GM23338 (cell line): ENCODE data around the gene CTNNA3. TPM values are rescaled to one million over a fixed set of nuclear protein-coding genes. Genes with fewer than 3 reads are reported as not detected.

Experiments used
- ATAC-seq: fragments of 200-7000 bp; cut with Tn5 transposase; 3 replicates; pipeline ENCODE4 v1.9.1; 2020
- DNase-seq: peaks from one replicate; pipeline ENCODE4 v3.0.0-alpha.2; 2015; ENCODE audit warnings: low spot score
- H2AFZ ChIP-seq: fragments of 200-600 bp; sonication (generic); 2 replicates; pipeline ENCODE4 v1.8.0; 2016; ENCODE audit warnings: antibody characterized with exemption, mild to moderate bottlenecking, moderate library complexity
- H3F3A ChIP-seq: fragments of 200-600 bp; sonication (generic); replicated peaks from 2 replicates; pipeline ENCODE4 v1.8.0; 2017; ENCODE audit warnings: antibody characterized with exemption, mixed run types, low read depth
- H3K27ac ChIP-seq: fragments of 200-600 bp; sonication (generic); 2 replicates; pipeline ENCODE4 v1.6.1; 2016; ENCODE audit warnings: low read depth
- H3K27me3 ChIP-seq: fragments of 200-600 bp; sonication (generic); 2 replicates; pipeline ENCODE4 v1.8.0; 2016; ENCODE audit warnings: mild to moderate bottlenecking, mixed run types, moderate library complexity; ENCODE audit not compliant: insufficient read depth
- H3K36me3 ChIP-seq: fragments of 200-600 bp; sonication (generic); 2 replicates; pipeline ENCODE4 v1.8.0; 2016; ENCODE audit warnings: mild to moderate bottlenecking; ENCODE audit not compliant: insufficient read depth
- H3K4me1 ChIP-seq: fragments of 200-600 bp; sonication (generic); 2 replicates; pipeline ENCODE4 v1.8.0; 2016; ENCODE audit warnings: mild to moderate bottlenecking, moderate library complexity; ENCODE audit not compliant: insufficient read depth
- H3K4me2 ChIP-seq: fragments of 200-600 bp; sonication (generic); 2 replicates; pipeline ENCODE4 v1.7.1; 2017; ENCODE audit warnings: mixed run types
- H3K4me3 ChIP-seq: fragments of 200-600 bp; sonication (generic); 2 replicates; pipeline ENCODE4 v1.6.1; 2016; ENCODE audit warnings: mixed run types
- H3K79me2 ChIP-seq: fragments of 200-600 bp; sonication (generic); replicated peaks from 2 replicates; pipeline ENCODE4 v1.8.0; 2017; ENCODE audit warnings: mild to moderate bottlenecking; ENCODE audit not compliant: insufficient read depth
- H3K9me2 ChIP-seq: fragments of 200-600 bp; sonication (generic); 2 replicates; pipeline ENCODE4 v1.8.0; 2017; ENCODE audit not compliant: insufficient read depth
- H4K20me1 ChIP-seq: fragments of 200-600 bp; sonication (generic); replicated peaks from 2 replicates; pipeline ENCODE4 v1.8.0; 2017; ENCODE audit warnings: mild to moderate bottlenecking; ENCODE audit not compliant: insufficient read depth
- H3K27ac Mint-ChIP-seq: 2 replicates; pipeline ENCODE4 v1.8.0; 2020; ENCODE audit warnings: inconsistent platforms, mild to moderate bottlenecking, moderate library complexity, mixed read lengths
- H3K27me3 Mint-ChIP-seq: 3 replicates; pipeline ENCODE4 v1.8.0; 2022; ENCODE audit warnings: low read depth, mild to moderate bottlenecking, moderate library complexity, mixed read lengths, inconsistent platforms; ENCODE audit not compliant: insufficient read depth, poor library complexity
- H3K36me3 Mint-ChIP-seq: 3 replicates; pipeline ENCODE4 v1.8.0; 2021; ENCODE audit warnings: low read depth, mild to moderate bottlenecking, inconsistent platforms, moderate library complexity, mixed read lengths
- H3K4me1 Mint-ChIP-seq: 3 replicates; pipeline ENCODE4 v1.8.0; 2020; ENCODE audit warnings: mild to moderate bottlenecking, inconsistent platforms, mixed read lengths
- H3K4me3 Mint-ChIP-seq: 3 replicates; pipeline ENCODE4 v1.8.0; 2021; ENCODE audit warnings: moderate library complexity, mild to moderate bottlenecking, inconsistent platforms, mixed read lengths
- H3K9me3 Mint-ChIP-seq: 3 replicates; pipeline ENCODE4 v1.8.0; 2020; ENCODE audit warnings: moderate library complexity, mild to moderate bottlenecking, inconsistent platforms, mixed read lengths
- CREB1 ChIP-seq: fragments of 250-450 bp; sonication (Bioruptor Pico); IDR thresholded peaks from 2 replicates; pipeline ENCODE4 v1.5.0; 2020; ENCODE audit warnings: low read depth, mild to moderate bottlenecking, moderate library complexity
- EZH2 ChIP-seq: fragments of 200-600 bp; sonication (generic); IDR thresholded peaks from one replicate; pipeline ENCODE4 v1.8.0; 2017; ENCODE audit warnings: antibody characterized with exemption, mild to moderate bottlenecking, low read depth; ENCODE audit not compliant: unreplicated experiment
- EZH2phosphoT487 ChIP-seq: fragments of 200-600 bp; sonication (generic); IDR thresholded peaks from one replicate; pipeline ENCODE4 v1.8.1; 2018; ENCODE audit warnings: antibody characterized with exemption; ENCODE audit not compliant: unreplicated experiment
- JUNB ChIP-seq: IDR thresholded peaks from one replicate; pipeline ENCODE4 v1.6.1; 2016; ENCODE audit warnings: antibody characterized with exemption; ENCODE audit not compliant: unreplicated experiment
- NANOG ChIP-seq: IDR thresholded peaks from 2 replicates; pipeline ENCODE4 v1.6.1; 2016; ENCODE audit warnings: antibody characterized with exemption, borderline replicate concordance
- POLR2AphosphoS5 ChIP-seq: IDR thresholded peaks from 2 replicates; pipeline ENCODE4 v1.6.1; 2016; ENCODE audit warnings: antibody characterized with exemption, low read depth
- STAT1 ChIP-seq: IDR thresholded peaks from one replicate; pipeline ENCODE4 v1.6.1; 2016; ENCODE audit warnings: antibody characterized with exemption; ENCODE audit not compliant: unreplicated experiment
- ZNF114 ChIP-seq: fragments of 250-450 bp; sonication (Bioruptor Pico); IDR thresholded peaks from 2 replicates; pipeline ENCODE4 v1.5.0; 2020; ENCODE audit warnings: mild to moderate bottlenecking, moderate library complexity
- ZNF331 ChIP-seq: fragments of 250-450 bp; sonication (Bioruptor Pico); IDR thresholded peaks from 2 replicates; pipeline ENCODE4 v1.5.0; 2020; ENCODE audit warnings: low read depth, mild to moderate bottlenecking, moderate library complexity
- polyA plus RNA-seq: library from polyadenylated mRNA; unstranded; fragments of >200 nt; fragmentation: Nextera tagmentation; extraction: Ambion mirVana; gene quantifications from 2 replicates; pipeline ENCODE4 v1.2.1, GENCODE V29; 2016
- total RNA-seq: library from RNA; depleted of rRNA; stranded (reverse); fragments of >200 nt; shearing (Covaris generic); gene quantifications from 2 replicates; pipeline ENCODE4 v1.2.3, GENCODE V29; 2014
- TF ChIP-seq, protein P1 (sequence below): fragments of 250-450 bp; sonication (Bioruptor Pico); IDR thresholded peaks from 2 replicates; pipeline ENCODE4 v1.5.0; 2020; ENCODE audit warnings: mild to moderate bottlenecking, moderate library complexity
- TF ChIP-seq, protein P2 (sequence below), 2 experiments: fragments of 200-600 bp in 1 of 2; sonication (generic) in 1 of 2; conservative IDR thresholded peaks; 2 replicates each; pipeline versions ENCODE4 v1.5.1 to v1.6.1; 2016 to 2017; ENCODE audit warnings: antibody characterized with exemption in 2 of 2, low read depth in 2 of 2, mild to moderate bottlenecking in 2 of 2, moderate library complexity in 1 of 2
- TF ChIP-seq, protein P3 (sequence below): IDR thresholded peaks from 2 replicates; pipeline ENCODE4 v1.6.1; 2016; ENCODE audit warnings: antibody characterized with exemption
- TF ChIP-seq, protein P4 (sequence below): IDR thresholded peaks from one replicate; pipeline ENCODE4 v1.6.1; 2018; ENCODE audit warnings: antibody characterized with exemption; ENCODE audit not compliant: unreplicated experiment

The CTNNA3 gene
- total and polyA plus RNA-seq, 2 experiments from 2014 or later = 0.71 to 3.3 TPM

DNA sequence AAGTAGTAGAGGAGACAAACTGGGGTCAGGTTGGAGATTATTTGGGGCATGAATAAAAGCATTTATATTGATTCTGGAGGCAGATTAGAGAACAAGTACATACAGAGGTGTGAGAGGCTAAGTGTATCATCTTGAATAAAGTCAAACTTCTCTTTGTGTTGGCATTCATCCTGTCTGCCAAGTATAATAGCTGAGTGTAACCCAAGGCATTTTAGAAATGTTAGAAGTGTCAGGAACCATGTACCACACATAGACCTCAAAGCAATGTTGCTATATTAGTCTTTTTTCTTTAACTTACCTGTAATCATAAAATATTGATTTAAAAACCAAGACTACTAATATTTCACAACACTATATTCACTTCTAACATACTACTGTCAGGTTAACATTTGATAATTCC, 826.4 kb downstream of the CTNNA3 start:
- H3K4me3 Mint-ChIP-seq = no peak overlapping the region
- Histone ChIP-seq H4K20me1 (no peaks in the 10 kb centered on the region), H3K4me3 (no peak overlapping the region), H3K36me3 (no peaks in the 10 kb centered on the region), H3K27ac (no peak overlapping the region), H3K4me1 (no peaks in the 10 kb centered on the region), H3K4me2 (no peak overlapping the region), H3F3A (no peaks in the 10 kb centered on the region), H3K79me2 (no peaks in the 10 kb centered on the region), H3K9me2 (0 out of 2 replicates have a peak, but pooled peaks cover 5% of the 10 kb centered on the region), H2AFZ (no peak overlapping the region), H3K27me3 (no peaks in the 10 kb centered on the region)
- H3K27ac Mint-ChIP-seq = no peak overlapping the region
- H3K9me3 Mint-ChIP-seq = no peaks in the 10 kb centered on the region
- H3K4me1 Mint-ChIP-seq = no peaks in the 10 kb centered on the region; the same call in 2 of the 3 replicates
- ATAC-seq = no peak
- H3K36me3 Mint-ChIP-seq = no peaks in the 10 kb centered on the region
- TF ChIP-seq, protein P1, sequence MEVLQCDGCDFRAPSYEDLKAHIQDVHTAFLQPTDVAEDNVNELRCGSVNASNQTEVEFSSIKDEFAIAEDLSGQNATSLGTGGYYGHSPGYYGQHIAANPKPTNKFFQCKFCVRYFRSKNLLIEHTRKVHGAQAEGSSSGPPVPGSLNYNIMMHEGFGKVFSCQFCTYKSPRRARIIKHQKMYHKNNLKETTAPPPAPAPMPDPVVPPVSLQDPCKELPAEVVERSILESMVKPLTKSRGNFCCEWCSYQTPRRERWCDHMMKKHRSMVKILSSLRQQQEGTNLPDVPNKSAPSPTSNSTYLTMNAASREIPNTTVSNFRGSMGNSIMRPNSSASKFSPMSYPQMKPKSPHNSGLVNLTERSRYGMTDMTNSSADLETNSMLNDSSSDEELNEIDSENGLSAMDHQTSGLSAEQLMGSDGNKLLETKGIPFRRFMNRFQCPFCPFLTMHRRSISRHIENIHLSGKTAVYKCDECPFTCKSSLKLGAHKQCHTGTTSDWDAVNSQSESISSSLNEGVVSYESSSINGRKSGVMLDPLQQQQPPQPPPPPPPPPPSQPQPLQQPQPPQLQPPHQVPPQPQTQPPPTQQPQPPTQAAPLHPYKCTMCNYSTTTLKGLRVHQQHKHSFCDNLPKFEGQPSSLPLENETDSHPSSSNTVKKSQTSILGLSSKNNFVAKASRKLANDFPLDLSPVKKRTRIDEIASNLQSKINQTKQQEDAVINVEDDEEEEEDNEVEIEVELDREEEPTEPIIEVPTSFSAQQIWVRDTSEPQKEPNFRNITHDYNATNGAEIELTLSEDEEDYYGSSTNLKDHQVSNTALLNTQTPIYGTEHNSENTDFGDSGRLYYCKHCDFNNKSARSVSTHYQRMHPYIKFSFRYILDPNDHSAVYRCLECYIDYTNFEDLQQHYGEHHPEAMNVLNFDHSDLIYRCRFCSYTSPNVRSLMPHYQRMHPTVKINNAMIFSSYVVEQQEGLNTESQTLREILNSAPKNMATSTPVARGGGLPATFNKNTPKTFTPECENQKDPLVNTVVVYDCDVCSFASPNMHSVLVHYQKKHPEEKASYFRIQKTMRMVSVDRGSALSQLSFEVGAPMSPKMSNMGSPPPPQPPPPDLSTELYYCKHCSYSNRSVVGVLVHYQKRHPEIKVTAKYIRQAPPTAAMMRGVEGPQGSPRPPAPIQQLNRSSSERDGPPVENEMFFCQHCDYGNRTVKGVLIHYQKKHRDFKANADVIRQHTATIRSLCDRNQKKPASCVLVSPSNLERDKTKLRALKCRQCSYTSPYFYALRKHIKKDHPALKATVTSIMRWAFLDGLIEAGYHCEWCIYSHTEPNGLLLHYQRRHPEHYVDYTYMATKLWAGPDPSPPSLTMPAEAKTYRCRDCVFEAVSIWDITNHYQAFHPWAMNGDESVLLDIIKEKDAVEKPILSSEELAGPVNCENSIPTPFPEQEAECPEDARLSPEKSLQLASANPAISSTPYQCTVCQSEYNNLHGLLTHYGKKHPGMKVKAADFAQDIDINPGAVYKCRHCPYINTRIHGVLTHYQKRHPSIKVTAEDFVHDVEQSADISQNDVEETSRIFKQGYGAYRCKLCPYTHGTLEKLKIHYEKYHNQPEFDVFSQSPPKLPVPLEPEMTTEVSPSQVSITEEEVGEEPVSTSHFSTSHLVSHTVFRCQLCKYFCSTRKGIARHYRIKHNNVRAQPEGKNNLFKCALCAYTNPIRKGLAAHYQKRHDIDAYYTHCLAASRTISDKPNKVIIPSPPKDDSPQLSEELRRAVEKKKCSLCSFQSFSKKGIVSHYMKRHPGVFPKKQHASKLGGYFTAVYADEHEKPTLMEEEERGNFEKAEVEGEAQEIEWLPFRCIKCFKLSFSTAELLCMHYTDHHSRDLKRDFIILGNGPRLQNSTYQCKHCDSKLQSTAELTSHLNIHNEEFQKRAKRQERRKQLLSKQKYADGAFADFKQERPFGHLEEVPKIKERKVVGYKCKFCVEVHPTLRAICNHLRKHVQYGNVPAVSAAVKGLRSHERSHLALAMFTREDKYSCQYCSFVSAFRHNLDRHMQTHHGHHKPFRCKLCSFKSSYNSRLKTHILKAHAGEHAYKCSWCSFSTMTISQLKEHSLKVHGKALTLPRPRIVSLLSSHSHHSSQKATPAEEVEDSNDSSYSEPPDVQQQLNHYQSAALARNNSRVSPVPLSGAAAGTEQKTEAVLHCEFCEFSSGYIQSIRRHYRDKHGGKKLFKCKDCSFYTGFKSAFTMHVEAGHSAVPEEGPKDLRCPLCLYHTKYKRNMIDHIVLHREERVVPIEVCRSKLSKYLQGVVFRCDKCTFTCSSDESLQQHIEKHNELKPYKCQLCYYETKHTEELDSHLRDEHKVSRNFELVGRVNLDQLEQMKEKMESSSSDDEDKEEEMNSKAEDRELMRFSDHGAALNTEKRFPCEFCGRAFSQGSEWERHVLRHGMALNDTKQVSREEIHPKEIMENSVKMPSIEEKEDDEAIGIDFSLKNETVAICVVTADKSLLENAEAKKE (CRISPR knock-in tag) = no peak
- TF ChIP-seq JUNB (no peak), STAT1 (no peak), NANOG (no peak), POLR2AphosphoS5 (no peak), ZNF114 (CRISPR knock-in tag) (no peak), ZNF331 (no peak), EZH2phosphoT487 (no peak), CREB1 (CRISPR knock-in tag) (no peak), EZH2 (no peak)
- TF ChIP-seq, protein P2, sequence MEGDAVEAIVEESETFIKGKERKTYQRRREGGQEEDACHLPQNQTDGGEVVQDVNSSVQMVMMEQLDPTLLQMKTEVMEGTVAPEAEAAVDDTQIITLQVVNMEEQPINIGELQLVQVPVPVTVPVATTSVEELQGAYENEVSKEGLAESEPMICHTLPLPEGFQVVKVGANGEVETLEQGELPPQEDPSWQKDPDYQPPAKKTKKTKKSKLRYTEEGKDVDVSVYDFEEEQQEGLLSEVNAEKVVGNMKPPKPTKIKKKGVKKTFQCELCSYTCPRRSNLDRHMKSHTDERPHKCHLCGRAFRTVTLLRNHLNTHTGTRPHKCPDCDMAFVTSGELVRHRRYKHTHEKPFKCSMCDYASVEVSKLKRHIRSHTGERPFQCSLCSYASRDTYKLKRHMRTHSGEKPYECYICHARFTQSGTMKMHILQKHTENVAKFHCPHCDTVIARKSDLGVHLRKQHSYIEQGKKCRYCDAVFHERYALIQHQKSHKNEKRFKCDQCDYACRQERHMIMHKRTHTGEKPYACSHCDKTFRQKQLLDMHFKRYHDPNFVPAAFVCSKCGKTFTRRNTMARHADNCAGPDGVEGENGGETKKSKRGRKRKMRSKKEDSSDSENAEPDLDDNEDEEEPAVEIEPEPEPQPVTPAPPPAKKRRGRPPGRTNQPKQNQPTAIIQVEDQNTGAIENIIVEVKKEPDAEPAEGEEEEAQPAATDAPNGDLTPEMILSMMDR (conservative IDR thresholded peaks at IDR 0.05; ENCODE audit: low read depth in 2 of 2) = no peak
- TF ChIP-seq, protein P3, sequence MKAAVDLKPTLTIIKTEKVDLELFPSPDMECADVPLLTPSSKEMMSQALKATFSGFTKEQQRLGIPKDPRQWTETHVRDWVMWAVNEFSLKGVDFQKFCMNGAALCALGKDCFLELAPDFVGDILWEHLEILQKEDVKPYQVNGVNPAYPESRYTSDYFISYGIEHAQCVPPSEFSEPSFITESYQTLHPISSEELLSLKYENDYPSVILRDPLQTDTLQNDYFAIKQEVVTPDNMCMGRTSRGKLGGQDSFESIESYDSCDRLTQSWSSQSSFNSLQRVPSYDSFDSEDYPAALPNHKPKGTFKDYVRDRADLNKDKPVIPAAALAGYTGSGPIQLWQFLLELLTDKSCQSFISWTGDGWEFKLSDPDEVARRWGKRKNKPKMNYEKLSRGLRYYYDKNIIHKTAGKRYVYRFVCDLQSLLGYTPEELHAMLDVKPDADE = no peak
- TF ChIP-seq, protein P4, sequence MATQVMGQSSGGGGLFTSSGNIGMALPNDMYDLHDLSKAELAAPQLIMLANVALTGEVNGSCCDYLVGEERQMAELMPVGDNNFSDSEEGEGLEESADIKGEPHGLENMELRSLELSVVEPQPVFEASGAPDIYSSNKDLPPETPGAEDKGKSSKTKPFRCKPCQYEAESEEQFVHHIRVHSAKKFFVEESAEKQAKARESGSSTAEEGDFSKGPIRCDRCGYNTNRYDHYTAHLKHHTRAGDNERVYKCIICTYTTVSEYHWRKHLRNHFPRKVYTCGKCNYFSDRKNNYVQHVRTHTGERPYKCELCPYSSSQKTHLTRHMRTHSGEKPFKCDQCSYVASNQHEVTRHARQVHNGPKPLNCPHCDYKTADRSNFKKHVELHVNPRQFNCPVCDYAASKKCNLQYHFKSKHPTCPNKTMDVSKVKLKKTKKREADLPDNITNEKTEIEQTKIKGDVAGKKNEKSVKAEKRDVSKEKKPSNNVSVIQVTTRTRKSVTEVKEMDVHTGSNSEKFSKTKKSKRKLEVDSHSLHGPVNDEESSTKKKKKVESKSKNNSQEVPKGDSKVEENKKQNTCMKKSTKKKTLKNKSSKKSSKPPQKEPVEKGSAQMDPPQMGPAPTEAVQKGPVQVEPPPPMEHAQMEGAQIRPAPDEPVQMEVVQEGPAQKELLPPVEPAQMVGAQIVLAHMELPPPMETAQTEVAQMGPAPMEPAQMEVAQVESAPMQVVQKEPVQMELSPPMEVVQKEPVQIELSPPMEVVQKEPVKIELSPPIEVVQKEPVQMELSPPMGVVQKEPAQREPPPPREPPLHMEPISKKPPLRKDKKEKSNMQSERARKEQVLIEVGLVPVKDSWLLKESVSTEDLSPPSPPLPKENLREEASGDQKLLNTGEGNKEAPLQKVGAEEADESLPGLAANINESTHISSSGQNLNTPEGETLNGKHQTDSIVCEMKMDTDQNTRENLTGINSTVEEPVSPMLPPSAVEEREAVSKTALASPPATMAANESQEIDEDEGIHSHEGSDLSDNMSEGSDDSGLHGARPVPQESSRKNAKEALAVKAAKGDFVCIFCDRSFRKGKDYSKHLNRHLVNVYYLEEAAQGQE = no peak
- DNase-seq = no peak
- no peaks in the 10 kb centered on the region for H3K27me3 Mint-ChIP-seq
